Adrenal gland (tissue), 5 donors: ENCODE results near the gene NOC4L.

Experiments
- POLR2A ChIP-seq, 2 donors: fragments of 450-650 bp; IDR thresholded peaks; one replicate each; pipeline ENCODE4 v1.6.1; 2017; ENCODE audit warnings: antibody characterized with exemption in 2 of 2, mild to moderate bottlenecking in 2 of 2, moderate library complexity in 1 of 2
- TF ChIP-seq, protein P1 (sequence below), 6 experiments: fragments of 450-650 bp in 4 of 6; fragments of 200-600 bp in 2 of 6; sonication (generic) in 1 of 6; IDR thresholded peaks; 1 replicate in 5 of 6; 2 replicates in 1 of 6; pipeline versions ENCODE4 v1.5.1 to v1.8.0; 2016 to 2021; ENCODE audit warnings: antibody characterized with exemption in 6 of 6, mild to moderate bottlenecking in 2 of 6, moderate library complexity in 1 of 6
- donor health status: DM: no; HTN: no; CAD: no.

DNA sequence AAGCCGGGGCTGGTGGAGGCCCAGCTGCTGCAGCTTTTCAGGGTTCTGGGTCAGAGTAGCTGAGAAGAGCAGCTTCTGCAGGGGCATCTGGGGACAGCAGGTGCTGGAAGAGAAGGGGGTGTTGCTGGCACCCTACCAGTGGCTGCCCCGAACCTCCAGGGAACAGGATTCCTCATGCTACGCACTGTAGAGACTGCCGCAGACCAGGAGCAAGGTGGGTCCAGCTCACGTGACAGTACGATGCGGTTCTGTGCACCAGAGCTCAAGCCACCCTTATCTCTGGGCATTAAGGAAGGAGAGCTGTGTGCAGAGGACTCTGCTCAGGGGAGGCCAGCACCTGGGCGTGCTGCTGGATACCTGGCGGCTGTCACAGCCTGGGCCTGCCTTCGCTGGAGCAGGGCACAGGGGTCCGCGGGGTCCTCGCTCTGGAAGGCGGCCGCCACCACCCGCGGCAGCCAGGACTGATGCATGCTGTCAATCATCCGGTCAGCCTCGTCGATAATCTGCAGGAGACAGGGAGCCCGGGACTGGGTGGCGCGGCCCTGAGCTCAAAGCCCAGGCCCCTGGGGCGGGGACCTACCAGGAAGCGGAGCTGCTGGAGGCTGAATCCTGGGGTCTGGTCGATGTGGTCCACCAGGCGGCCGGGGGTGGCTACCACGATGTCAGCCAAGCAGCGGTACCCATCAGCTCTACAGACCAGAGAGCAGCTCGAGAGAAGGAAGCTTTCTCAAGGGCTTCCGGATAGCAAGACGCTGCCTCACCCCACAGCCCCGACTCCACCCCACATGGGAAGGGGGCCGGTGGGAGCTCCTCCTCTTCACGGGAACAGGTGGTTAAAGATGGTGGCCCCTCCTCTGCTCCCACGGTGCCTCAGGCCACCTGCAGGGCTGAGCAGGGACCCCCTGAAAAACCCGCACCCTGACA lies 3.1 kb upstream of the NOC4L start:
- TF ChIP-seq, protein P1, sequence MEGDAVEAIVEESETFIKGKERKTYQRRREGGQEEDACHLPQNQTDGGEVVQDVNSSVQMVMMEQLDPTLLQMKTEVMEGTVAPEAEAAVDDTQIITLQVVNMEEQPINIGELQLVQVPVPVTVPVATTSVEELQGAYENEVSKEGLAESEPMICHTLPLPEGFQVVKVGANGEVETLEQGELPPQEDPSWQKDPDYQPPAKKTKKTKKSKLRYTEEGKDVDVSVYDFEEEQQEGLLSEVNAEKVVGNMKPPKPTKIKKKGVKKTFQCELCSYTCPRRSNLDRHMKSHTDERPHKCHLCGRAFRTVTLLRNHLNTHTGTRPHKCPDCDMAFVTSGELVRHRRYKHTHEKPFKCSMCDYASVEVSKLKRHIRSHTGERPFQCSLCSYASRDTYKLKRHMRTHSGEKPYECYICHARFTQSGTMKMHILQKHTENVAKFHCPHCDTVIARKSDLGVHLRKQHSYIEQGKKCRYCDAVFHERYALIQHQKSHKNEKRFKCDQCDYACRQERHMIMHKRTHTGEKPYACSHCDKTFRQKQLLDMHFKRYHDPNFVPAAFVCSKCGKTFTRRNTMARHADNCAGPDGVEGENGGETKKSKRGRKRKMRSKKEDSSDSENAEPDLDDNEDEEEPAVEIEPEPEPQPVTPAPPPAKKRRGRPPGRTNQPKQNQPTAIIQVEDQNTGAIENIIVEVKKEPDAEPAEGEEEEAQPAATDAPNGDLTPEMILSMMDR (IDR thresholded peaks at IDR 0.05), result no peak
- TF ChIP-seq POLR2A (IDR thresholded peaks at IDR 0.05), result no peak
